H9 (cell line): ENCODE measurements around the gene KIAA1586. TPM values are rescaled to one million over a fixed set of nuclear protein-coding genes. Genes with fewer than 3 reads are reported as not detected.
A peak's percentile ranks its signal among the peaks of the same experiment; 100 is the strongest.
"Not testable (repeated sequence)": the region's sequence is repeated elsewhere in the genome, so short reads cannot be mapped to it uniquely, and the experiment has no call there.

Experiments used
- DNase-seq: peaks from one replicate; pipeline ENCODE4 v3.0.0-alpha.2; 2017
- H2AFZ ChIP-seq: one replicate; pipeline ENCODE4 v1.6.1; 2013; ENCODE audit warnings: mild to moderate bottlenecking, low read length, control low read depth, moderate library complexity
- H2AK5ac ChIP-seq: 2 replicates; pipeline ENCODE4 v1.6.1; 2013; ENCODE audit warnings: low read length, control low read depth, mixed read lengths; ENCODE audit not compliant: insufficient read length
- H2BK120ac ChIP-seq: one replicate; pipeline ENCODE4 v1.6.1; 2013; ENCODE audit warnings: low read depth, mild to moderate bottlenecking, low read length, control low read depth, inconsistent platforms; ENCODE audit not compliant: poor library complexity, severe bottlenecking
- H2BK12ac ChIP-seq: 2 replicates; pipeline ENCODE4 v1.6.1; 2013; ENCODE audit warnings: low read length, control low read depth, mixed read lengths, low read depth; ENCODE audit not compliant: insufficient read length
- H2BK15ac ChIP-seq: 2 replicates; pipeline ENCODE4 v1.6.1; 2013; ENCODE audit warnings: low read depth, low read length, control low read depth
- H2BK20ac ChIP-seq: one replicate; pipeline ENCODE4 v1.6.1; 2013; ENCODE audit warnings: low read depth, mild to moderate bottlenecking, low read length, control low read depth, inconsistent platforms; ENCODE audit not compliant: poor library complexity, severe bottlenecking
- H2BK5ac ChIP-seq: 2 replicates; pipeline ENCODE4 v1.6.1; 2013; ENCODE audit warnings: low read length, control low read depth, mixed read lengths; ENCODE audit not compliant: insufficient read length
- H3K14ac ChIP-seq: 2 replicates; pipeline ENCODE4 v1.6.1; 2013; ENCODE audit warnings: low read length, control low read depth; ENCODE audit not compliant: insufficient read depth
- H3K18ac ChIP-seq: 2 replicates; pipeline ENCODE4 v1.6.1; 2013; ENCODE audit warnings: low read depth, mild to moderate bottlenecking, mixed read lengths, low read length, control low read depth; ENCODE audit not compliant: insufficient read length
- H3K23ac ChIP-seq: 2 replicates; pipeline ENCODE4 v1.6.1; 2013; ENCODE audit warnings: low read length, control low read depth, mixed read lengths, low read depth; ENCODE audit not compliant: insufficient read length
- H3K23me2 ChIP-seq: 2 replicates; pipeline ENCODE4 v1.6.1; 2013; ENCODE audit warnings: low read depth, mild to moderate bottlenecking, mixed read lengths, low read length, control low read depth; ENCODE audit not compliant: insufficient read length, poor library complexity, severe bottlenecking
- H3K27ac ChIP-seq: 2 replicates; pipeline ENCODE4 v1.5.1; 2013; ENCODE audit warnings: low read length, control low read depth, mixed read lengths, low read depth; ENCODE audit not compliant: insufficient read length
- H3K27me3 ChIP-seq: 2 replicates; pipeline ENCODE4 v1.6.1; 2013; ENCODE audit warnings: low read length, control low read depth, inconsistent platforms; ENCODE audit not compliant: insufficient read depth
- H3K4ac ChIP-seq: 2 replicates; pipeline ENCODE4 v1.6.1; 2013; ENCODE audit warnings: low read depth, mild to moderate bottlenecking, control low read depth, inconsistent platforms, low read length, moderate library complexity
- H3K4me1 ChIP-seq: 2 replicates; pipeline ENCODE4 v1.6.1; 2013; ENCODE audit warnings: low read length, control low read depth, inconsistent platforms; ENCODE audit not compliant: insufficient read depth
- H3K4me2 ChIP-seq: 2 replicates; pipeline ENCODE4 v1.6.1; 2013; ENCODE audit warnings: low read length, control low read depth, mixed read lengths; ENCODE audit not compliant: insufficient read length, insufficient read depth
- H3K56ac ChIP-seq: 2 replicates; pipeline ENCODE4 v1.6.1; 2013; ENCODE audit warnings: low read depth, mild to moderate bottlenecking, mixed read lengths, low read length, control low read depth; ENCODE audit not compliant: insufficient read length
- H3K79me1 ChIP-seq: 2 replicates; pipeline ENCODE4 v1.6.1; 2013; ENCODE audit warnings: low read depth, mild to moderate bottlenecking, moderate library complexity, low read length, control low read depth, inconsistent platforms; ENCODE audit not compliant: insufficient read depth, poor library complexity, severe bottlenecking
- H3K79me2 ChIP-seq: 2 replicates; pipeline ENCODE4 v1.6.1; 2013; ENCODE audit warnings: low read length, control low read depth, inconsistent platforms; ENCODE audit not compliant: insufficient read depth
- H3K9ac ChIP-seq: 2 replicates; pipeline ENCODE4 v1.6.1; 2013; ENCODE audit warnings: low read length, control low read depth, mixed read lengths; ENCODE audit not compliant: insufficient read length; ENCODE audit errors: extremely low read depth
- H3K9me3 ChIP-seq: one replicate; pipeline ENCODE4 v1.6.1; 2013; ENCODE audit warnings: low read depth, low read length, inconsistent platforms; ENCODE audit not compliant: control insufficient read depth
- H3T11ph ChIP-seq: one replicate; pipeline ENCODE4 v1.6.1; 2013; ENCODE audit warnings: mild to moderate bottlenecking, low read length, control low read depth, inconsistent platforms
- H4K20me1 ChIP-seq: one replicate; pipeline ENCODE4 v1.6.1; 2013; ENCODE audit not compliant: control insufficient read depth, insufficient read length, insufficient read depth
- H4K5ac ChIP-seq: 2 replicates; pipeline ENCODE4 v1.6.1; 2013; ENCODE audit warnings: low read depth, mild to moderate bottlenecking, mixed read lengths, low read length, control low read depth; ENCODE audit not compliant: insufficient read length
- H4K8ac ChIP-seq: replicated peaks from 2 replicates; pipeline ENCODE4 v1.6.1; 2013; ENCODE audit warnings: low read length, control low read depth, mixed read lengths, low read depth; ENCODE audit not compliant: insufficient read length
- H4K91ac ChIP-seq: 2 replicates; pipeline ENCODE4 v1.6.1; 2013; ENCODE audit warnings: low read depth, mild to moderate bottlenecking, moderate library complexity, mixed read lengths, low read length, control low read depth; ENCODE audit not compliant: insufficient read length
- H3K27ac Mint-ChIP-seq, 3 experiments: 2 replicates in 2 of 3; 3 replicates in 1 of 3; pipeline ENCODE4 v1.8.0; 2020 to 2021; ENCODE audit warnings: mixed read lengths in 3 of 3, mild to moderate bottlenecking in 1 of 3, moderate library complexity in 1 of 3
- H3K27me3 Mint-ChIP-seq: 2 replicates; pipeline ENCODE4 v1.8.0; 2021; ENCODE audit warnings: low read depth, mild to moderate bottlenecking, moderate library complexity, mixed read lengths
- H3K36me3 Mint-ChIP-seq, 3 experiments: 2 replicates in 2 of 3; 3 replicates in 1 of 3; pipeline ENCODE4 v1.8.0; 2020 to 2021; ENCODE audit warnings: low read depth in 3 of 3, mixed read lengths in 3 of 3; ENCODE audit not compliant: insufficient read depth in 1 of 3
- H3K4me1 Mint-ChIP-seq, 2 experiments: 2 replicates each; pipeline ENCODE4 v1.8.0; 2020; ENCODE audit warnings: mixed read lengths in 2 of 2
- H3K4me3 Mint-ChIP-seq, 2 experiments: 2 replicates in 1 of 2; 3 replicates in 1 of 2; pipeline ENCODE4 v1.8.0; 2020 to 2021; ENCODE audit warnings: mild to moderate bottlenecking in 2 of 2, mixed read lengths in 2 of 2, moderate library complexity in 1 of 2
- H3K9me3 Mint-ChIP-seq, 2 experiments: 2 replicates in 1 of 2; 3 replicates in 1 of 2; pipeline ENCODE4 v1.8.0; 2020; ENCODE audit warnings: mild to moderate bottlenecking in 2 of 2, mixed read lengths in 2 of 2, moderate library complexity in 1 of 2
- CTCF ChIP-seq: fragments of 200-600 bp; sonication (generic); conservative IDR thresholded peaks from 3 replicates; pipeline ENCODE4 v1.8.0; 2021; ENCODE audit warnings: antibody characterized with exemption, mild to moderate bottlenecking
- WGBS: extraction: QIAGEN DNeasy Blood & Tissue Kit; methylation state at CpG from one replicate; pipeline ENCODE4 v1.1.7; 2013; ENCODE audit warnings: missing lambda C conversion rate, low lambda C conversion rate, mixed read lengths; ENCODE audit not compliant: insufficient read length; ENCODE audit errors: extremely low coverage; 5-methylcytosine and 5-hydroxymethylcytosine counted together
- total RNA-seq: library from RNA; stranded (reverse); gene quantifications from 2 replicates; pipeline ENCODE4 v1.2.1, GENCODE V29; 2021

The KIAA1586 gene
- total RNA-seq, 1 experiment from 2014 or later, result 33.3 TPM

DNA sequence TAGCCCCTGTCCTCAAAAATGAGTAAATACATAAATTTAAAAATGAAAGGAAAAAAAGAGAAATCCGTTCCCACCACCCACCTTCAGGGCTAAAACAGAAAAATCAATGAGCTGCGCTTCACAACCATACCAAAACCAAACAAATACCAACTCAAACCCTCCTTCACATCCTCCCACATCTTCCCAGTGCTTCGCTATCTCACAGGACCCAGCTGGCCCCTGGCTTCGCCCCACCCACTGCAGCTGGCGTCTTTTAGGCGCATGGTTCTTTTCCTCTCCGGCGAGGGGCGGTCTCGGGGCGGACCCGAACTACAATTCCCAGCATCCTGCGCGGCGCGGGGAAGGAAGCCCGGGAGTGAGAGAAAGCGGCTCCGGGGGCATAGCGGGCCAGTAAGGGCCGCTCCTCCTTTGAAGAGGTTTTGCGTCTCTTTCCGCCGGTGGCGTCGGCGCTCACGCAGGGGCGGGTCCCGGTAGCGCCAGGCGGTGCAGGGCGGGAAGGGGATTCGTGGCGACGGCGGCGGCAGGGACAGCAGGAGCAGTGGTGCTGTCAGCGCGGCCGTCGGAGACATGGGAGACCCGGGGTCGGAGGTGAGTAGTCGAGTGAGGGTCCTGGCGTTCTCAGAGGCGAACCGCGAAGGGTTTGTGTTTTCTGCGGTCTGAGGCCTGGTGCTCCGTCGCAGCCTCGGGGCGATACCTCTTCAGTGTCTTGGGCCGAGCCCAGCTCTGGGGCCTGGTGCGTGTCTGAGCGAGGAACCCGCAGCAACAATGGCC lies 43.4 kb downstream of the KIAA1586 start, which contains the start of gene ZNF451:
Gene ZNF451 (plus strand): TSS at position 502 of the 771 bp plus-strand sequence. CDS start 66 bp downstream, at position 568.
- no peak within 1 kb of the TSS for H2BK5ac ChIP-seq
- no peak within 1 kb of the TSS for H3T11ph ChIP-seq
- H2BK20ac ChIP-seq, result no peak within 1 kb of the TSS
- Mint-ChIP-seq H3K27me3 (no peaks in the 10 kb centered on the region), H3K9me3 (no peaks in the 10 kb centered on the region), H3K36me3 (peaks cover 10 to 23% (median 19%) of the 10 kb centered on the region in 3 experiments; a peak in 6 of 7 replicates), H3K27ac (peak within 1 kb of the TSS; percentile 90 to 97 (median 94)), H3K4me1 (peaks cover 31 to 36% of the 10 kb centered on the region in 2 experiments), H3K4me3 (peak within 1 kb of the TSS; percentile 87 to 88)
- no peak for TF ChIP-seq CTCF
- H3K79me2 ChIP-seq, result peaks cover 4% of the 10 kb centered on the region; the same call in 1 of the 2 replicates
- no peak within 1 kb of the TSS for H3K14ac ChIP-seq
- no peak within 1 kb of the TSS for H2BK15ac ChIP-seq
- H3K9ac ChIP-seq, result peak within 1 kb of the TSS; percentile 52
- no peak within 1 kb of the TSS for H2BK120ac ChIP-seq
- no CpG with 5 or more reads among the region's 58 CpGs for whole genome bisulfite sequencing
- H4K5ac ChIP-seq, result no peak within 1 kb of the TSS
- H3K4me2 ChIP-seq, result peak within 1 kb of the TSS; percentile 42
- peaks cover 3% of the 10 kb centered on the region for H3K23me2 ChIP-seq
- H3K4me1 ChIP-seq, result no peaks in the 10 kb centered on the region
- DNase-seq, result peak; percentile 98
- H4K20me1 ChIP-seq, result no peaks in the 10 kb centered on the region
- H3K79me1 ChIP-seq, result no peaks in the 10 kb centered on the region
- H3K56ac ChIP-seq, result no peak within 1 kb of the TSS
- no peak within 1 kb of the TSS for H4K91ac ChIP-seq
- H3K4ac ChIP-seq, result no peak within 1 kb of the TSS
- H3K9me3 ChIP-seq, result no peaks in the 10 kb centered on the region
- H3K23ac ChIP-seq, result no peak within 1 kb of the TSS
- H2AFZ ChIP-seq, result peak within 1 kb of the TSS; percentile 66
- no peaks in the 10 kb centered on the region for H3K27me3 ChIP-seq
- H4K8ac ChIP-seq, result no peak within 1 kb of the TSS
- no peak within 1 kb of the TSS for H2BK12ac ChIP-seq
- no peak within 1 kb of the TSS for H3K27ac ChIP-seq
- H2AK5ac ChIP-seq, result no peak within 1 kb of the TSS
- H3K18ac ChIP-seq, result peak within 1 kb of the TSS; percentile 18

GRCh38 chr6:57090458-57091067 lies 44.1 kb downstream of the KIAA1586 start:
- H3K9ac ChIP-seq, H3K27me3 ChIP-seq, H2AFZ ChIP-seq, H4K5ac ChIP-seq, H3K9me3 Mint-ChIP-seq, H3K23ac ChIP-seq, H2BK12ac ChIP-seq, H4K8ac ChIP-seq, H3K27me3 Mint-ChIP-seq, H3K27ac ChIP-seq, H3K4me2 ChIP-seq, H3K9me3 ChIP-seq, H3T11ph ChIP-seq, DNase-seq, H3K4me1 ChIP-seq, H4K20me1 ChIP-seq, H3K23me2 ChIP-seq, H3K4ac ChIP-seq, H3K27ac Mint-ChIP-seq, H4K91ac ChIP-seq, H2BK5ac ChIP-seq, H2AK5ac ChIP-seq, H2BK20ac ChIP-seq, H2BK15ac ChIP-seq, H3K18ac ChIP-seq, H3K79me1 ChIP-seq, H3K14ac ChIP-seq, H2BK120ac ChIP-seq, H3K79me2 ChIP-seq, H3K56ac ChIP-seq: not testable (repeated sequence)
- Mint-ChIP-seq H3K36me3 (peaks cover 10 to 24% (median 23%) of the 10 kb centered on the region in 3 experiments; a peak in 6 of 7 replicates), H3K4me3 (peak overlapping the region in 1 of 2 experiments; percentile 88; a peak in 2 of 5 replicates), H3K4me1 (peaks cover 31 to 36% of the 10 kb centered on the region in 2 experiments)
- no CpG with 5 or more reads among the region's 27 CpGs for whole genome bisulfite sequencing
